ENCODE results near the gene ARID4B. TPM values are rescaled to one million over a fixed set of nuclear protein-coding genes. Genes with fewer than 3 reads are reported as not detected.
A peak's percentile ranks its signal among the peaks of the same experiment; 100 is the strongest.
"Not testable (repeated sequence)": the region's sequence is repeated elsewhere in the genome, so short reads cannot be mapped to it uniquely, and the experiment has no call there.

ARID4B gene
- total RNA-seq, 1 experiment from 2014 or later: 28.3 TPM

DNA sequence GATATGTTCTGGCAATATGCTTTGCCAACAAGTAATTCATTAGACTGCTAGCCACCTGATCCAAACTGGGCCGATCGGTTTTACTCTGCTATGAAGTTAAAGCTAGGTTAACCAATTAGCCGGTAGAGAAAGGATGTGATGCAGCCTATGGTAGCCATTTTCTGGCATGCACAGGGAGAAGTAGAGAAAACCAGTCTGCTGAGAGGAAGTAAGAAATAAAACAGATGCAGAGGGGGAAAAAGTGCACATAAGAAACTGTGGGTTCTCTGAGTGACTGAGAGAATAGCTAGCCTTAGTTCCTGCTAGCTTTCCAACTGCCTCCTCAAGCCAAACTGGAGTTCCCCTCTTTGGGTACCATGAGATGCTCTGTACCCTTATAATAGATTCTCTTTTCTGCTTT is 52.8 kb downstream of the ARID4B start (continued):
- TF ChIP-seq SRF (IDR thresholded peaks at IDR 0.05; ENCODE audit: low read depth) (no peak), SP1 (IDR thresholded peaks at IDR 0.05; ENCODE audit: low read depth) (no peak)

DNA sequence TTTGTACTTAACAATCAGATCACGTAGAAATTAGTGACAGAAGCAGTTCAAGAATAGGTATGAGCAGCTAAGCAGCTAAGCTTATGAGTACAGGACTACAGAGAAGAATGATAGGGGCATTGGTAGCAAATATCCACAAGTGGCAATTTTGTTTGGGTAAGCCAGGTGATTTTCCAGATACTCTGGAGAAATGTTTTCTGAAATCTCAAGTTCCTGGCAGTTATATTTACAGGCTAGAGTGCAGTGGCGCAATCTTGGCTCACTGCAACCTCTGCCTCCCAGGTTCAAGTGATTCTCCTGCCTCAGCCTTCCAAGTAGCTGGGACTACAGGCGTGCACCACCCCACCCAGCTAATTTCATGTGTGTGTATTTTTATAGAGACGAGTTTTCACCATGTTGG is 55.1 kb downstream of the ARID4B start:
- H3K4me1 ChIP-seq (ENCODE audit: control insufficient read depth in 1 of 2, insufficient read depth in 2 of 2, low read length in 2 of 2): no peaks in the 10 kb centered on the region
- no TSS peak for BruUV-seq (replicated peaks)
- CTCF ChIA-PET: no interaction called here
- no peaks in the 10 kb centered on the region for H3K36me3 ChIP-seq (ENCODE audit: control insufficient read depth in 1 of 2, insufficient read depth in 2 of 2, low read length in 2 of 2)
- H3K9me3 ChIP-seq (ENCODE audit: control insufficient read depth in 1 of 2, insufficient read depth in 1 of 2, low read depth in 1 of 2, low read length in 2 of 2): no peaks in the 10 kb centered on the region
- TF ChIP-seq, protein P1, sequence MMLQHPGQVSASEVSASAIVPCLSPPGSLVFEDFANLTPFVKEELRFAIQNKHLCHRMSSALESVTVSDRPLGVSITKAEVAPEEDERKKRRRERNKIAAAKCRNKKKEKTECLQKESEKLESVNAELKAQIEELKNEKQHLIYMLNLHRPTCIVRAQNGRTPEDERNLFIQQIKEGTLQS (IDR thresholded peaks at IDR 0.05): no peak
- TF ChIP-seq CEBPB (IDR thresholded peaks at IDR 0.05; ENCODE audit: low read depth) (0 out of 2 replicates have a peak, but pooled peaks have one; percentile 11), FOSL1 (IDR thresholded peaks at IDR 0.05; ENCODE audit: low read depth) (no peak)
- POLR2A ChIA-PET: no interaction called here
- H3K9me2 ChIP-seq (ENCODE audit: insufficient read depth): no peaks in the 10 kb centered on the region
- RAD21 ChIA-PET (ENCODE audit: low non-redundant PET in 1 of 2, low total read pairs in 2 of 2, uncharacterized antibody in 2 of 2, unreplicated experiment in 2 of 2): no interaction called here
- no peak overlapping the region for H3K27ac ChIP-seq (ENCODE audit: low read depth, low read length)
- H3K4me2 ChIP-seq (ENCODE audit: low read length): no peak overlapping the region
- ATAC-seq: no peak
- no peak overlapping the region for H3K4me3 ChIP-seq (replicated peaks in 1 of 2; ENCODE audit: low read depth in 1 of 2, low read length in 2 of 2)
- intact Hi-C loops (cut with micrococcal nuclease): no loop called here
- H3K9ac ChIP-seq (ENCODE audit: low read length): no peak overlapping the region
- H2AFZ ChIP-seq (ENCODE audit: low read depth, low read length, poor library complexity, severe bottlenecking): no peak overlapping the region
- no peak for DNase-seq (ENCODE audit: low read depth, low spot score)
- no peaks in the 10 kb centered on the region for H3K27me3 ChIP-seq (ENCODE audit: insufficient read depth, low read length)
- H3K79me2 ChIP-seq (ENCODE audit: insufficient read depth, low read length): peaks cover 90% of the 10 kb centered on the region
- H4K20me1 ChIP-seq (ENCODE audit: insufficient read depth): peaks cover 8% of the 10 kb centered on the region; the same call in 1 of the 2 replicates

DNA sequence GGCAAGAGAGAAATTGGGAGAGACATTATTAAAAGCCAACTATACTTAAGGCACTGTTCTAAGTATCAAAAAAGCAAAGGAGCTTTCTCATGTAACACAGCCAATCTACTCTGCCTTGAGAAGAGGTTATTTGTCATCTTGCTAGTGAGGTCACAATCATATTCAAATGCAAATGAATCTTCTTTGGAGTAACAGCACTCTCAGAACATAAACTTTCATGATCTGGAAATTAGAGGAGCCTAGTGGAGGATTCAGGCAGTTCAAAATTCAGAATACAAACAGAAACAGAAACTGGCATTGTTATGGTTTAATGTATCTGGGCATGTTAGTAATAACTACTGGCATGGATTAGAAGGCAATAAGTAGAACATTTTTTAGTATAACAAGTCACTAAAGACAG is 57.4 kb downstream of the ARID4B start:
- Histone ChIP-seq H3K4me2 (ENCODE audit: low read length) (no peak overlapping the region), H2AFZ (ENCODE audit: low read depth, low read length, poor library complexity, severe bottlenecking) (no peak overlapping the region), H3K79me2 (ENCODE audit: insufficient read depth, low read length) (peaks cover 90% of the 10 kb centered on the region), H3K27me3 (ENCODE audit: insufficient read depth, low read length) (no peaks in the 10 kb centered on the region), H3K9ac (ENCODE audit: low read length) (no peak overlapping the region), H3K27ac (ENCODE audit: low read depth, low read length) (no peak overlapping the region), H3K36me3 (ENCODE audit: control insufficient read depth in 1 of 2, insufficient read depth in 2 of 2, low read length in 2 of 2) (no peaks in the 10 kb centered on the region), H4K20me1 (ENCODE audit: insufficient read depth) (peaks cover 8% of the 10 kb centered on the region; the same call in 1 of the 2 replicates), H3K4me3 (replicated peaks in 1 of 2; ENCODE audit: low read depth in 1 of 2, low read length in 2 of 2) (no peak overlapping the region), H3K9me3 (ENCODE audit: control insufficient read depth in 1 of 2, insufficient read depth in 1 of 2, low read depth in 1 of 2, low read length in 2 of 2) (no peaks in the 10 kb centered on the region), H3K4me1 (ENCODE audit: control insufficient read depth in 1 of 2, insufficient read depth in 2 of 2, low read length in 2 of 2) (no peaks in the 10 kb centered on the region), H3K9me2 (ENCODE audit: insufficient read depth) (no peaks in the 10 kb centered on the region)
- CTCF ChIA-PET: no interaction called here
- POLR2A ChIA-PET: no interaction called here
- BruUV-seq (replicated peaks): no TSS peak
- TF ChIP-seq CBX3 (IDR thresholded peaks at IDR 0.05; ENCODE audit: low read depth) (no peak), CEBPB (IDR thresholded peaks at IDR 0.05; ENCODE audit: low read depth) (no peak), ELF1 (IDR thresholded peaks at IDR 0.05; ENCODE audit: borderline replicate concordance, low read depth) (no peak), ZFX (IDR thresholded peaks at IDR 0.05) (no peak), SRF (IDR thresholded peaks at IDR 0.05; ENCODE audit: low read depth) (no peak), POLR2AphosphoS5 (IDR thresholded peaks at IDR 0.05; ENCODE audit: low read depth, low read length) (no peak), RAD21 (IDR thresholded peaks at IDR 0.05; ENCODE audit: low read depth) (no peak)
- TF ChIP-seq, protein P2, sequence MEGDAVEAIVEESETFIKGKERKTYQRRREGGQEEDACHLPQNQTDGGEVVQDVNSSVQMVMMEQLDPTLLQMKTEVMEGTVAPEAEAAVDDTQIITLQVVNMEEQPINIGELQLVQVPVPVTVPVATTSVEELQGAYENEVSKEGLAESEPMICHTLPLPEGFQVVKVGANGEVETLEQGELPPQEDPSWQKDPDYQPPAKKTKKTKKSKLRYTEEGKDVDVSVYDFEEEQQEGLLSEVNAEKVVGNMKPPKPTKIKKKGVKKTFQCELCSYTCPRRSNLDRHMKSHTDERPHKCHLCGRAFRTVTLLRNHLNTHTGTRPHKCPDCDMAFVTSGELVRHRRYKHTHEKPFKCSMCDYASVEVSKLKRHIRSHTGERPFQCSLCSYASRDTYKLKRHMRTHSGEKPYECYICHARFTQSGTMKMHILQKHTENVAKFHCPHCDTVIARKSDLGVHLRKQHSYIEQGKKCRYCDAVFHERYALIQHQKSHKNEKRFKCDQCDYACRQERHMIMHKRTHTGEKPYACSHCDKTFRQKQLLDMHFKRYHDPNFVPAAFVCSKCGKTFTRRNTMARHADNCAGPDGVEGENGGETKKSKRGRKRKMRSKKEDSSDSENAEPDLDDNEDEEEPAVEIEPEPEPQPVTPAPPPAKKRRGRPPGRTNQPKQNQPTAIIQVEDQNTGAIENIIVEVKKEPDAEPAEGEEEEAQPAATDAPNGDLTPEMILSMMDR (IDR thresholded peaks at IDR 0.05 in 2 of 3, conservative IDR thresholded peaks at IDR 0.05 in 1 of 3; ENCODE audit: borderline replicate concordance in 1 of 3, insufficient read depth in 1 of 3, low read depth in 2 of 3, low read length in 2 of 3): no peak
- DNase-seq (ENCODE audit: low read depth, low spot score) (no peak), ATAC-seq (no peak)
- intact Hi-C loops (cut with micrococcal nuclease): no loop called here
- RAD21 ChIA-PET (ENCODE audit: low non-redundant PET in 1 of 2, low total read pairs in 2 of 2, uncharacterized antibody in 2 of 2, unreplicated experiment in 2 of 2): no interaction called here

DNA sequence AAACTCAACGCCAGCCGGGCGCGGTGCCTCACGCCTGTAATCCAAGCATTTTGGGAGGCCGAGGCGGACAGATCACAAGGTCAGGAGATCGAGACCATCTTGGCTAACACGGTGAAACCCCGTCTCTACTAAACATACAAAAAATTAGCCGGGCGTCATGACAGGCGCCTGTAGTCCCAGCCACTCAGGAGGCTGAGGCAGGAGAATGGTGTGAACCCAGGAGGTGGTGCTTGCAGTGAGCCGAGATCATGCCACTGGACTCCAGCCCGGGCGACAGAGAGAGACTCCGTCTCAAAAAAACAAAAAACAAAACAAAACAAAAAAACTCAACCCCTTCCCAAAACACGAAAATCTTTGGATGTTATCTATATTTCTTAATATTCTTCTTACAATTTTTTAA is 58.0 kb downstream of the ARID4B start:
- RAD21 ChIA-PET (ENCODE audit: low non-redundant PET in 1 of 2, low total read pairs in 2 of 2, uncharacterized antibody in 2 of 2, unreplicated experiment in 2 of 2); BruUV-seq (replicated peaks); H2AFZ ChIP-seq (ENCODE audit: low read depth, low read length, poor library complexity, severe bottlenecking); H3K4me2 ChIP-seq (ENCODE audit: low read length); H3K9ac ChIP-seq (ENCODE audit: low read length); CTCF ChIA-PET; ATAC-seq; H3K36me3 ChIP-seq (ENCODE audit: control insufficient read depth in 1 of 2, insufficient read depth in 2 of 2, low read length in 2 of 2); H3K4me3 ChIP-seq (replicated peaks in 1 of 2; ENCODE audit: low read depth in 1 of 2, low read length in 2 of 2); intact Hi-C loops (cut with micrococcal nuclease); H3K9me2 ChIP-seq (ENCODE audit: insufficient read depth); H4K20me1 ChIP-seq (ENCODE audit: insufficient read depth); H3K4me1 ChIP-seq (ENCODE audit: control insufficient read depth in 1 of 2, insufficient read depth in 2 of 2, low read length in 2 of 2); H3K27ac ChIP-seq (ENCODE audit: low read depth, low read length); H3K27me3 ChIP-seq (ENCODE audit: insufficient read depth, low read length); DNase-seq (ENCODE audit: low read depth, low spot score); POLR2A ChIA-PET; H3K9me3 ChIP-seq (ENCODE audit: control insufficient read depth in 1 of 2, insufficient read depth in 1 of 2, low read depth in 1 of 2, low read length in 2 of 2): not testable (repeated sequence)
- H3K79me2 ChIP-seq (ENCODE audit: insufficient read depth, low read length): peaks cover 89% of the 10 kb centered on the region
